Epithelial cell of proximal tubule (primary cell): ENCODE data around the gene CDH4. TPM values are rescaled to one million over a fixed set of nuclear protein-coding genes. Genes with fewer than 3 reads are reported as not detected.

Experiments
- DNase-seq: peaks from one replicate; pipeline ENCODE4 v3.0.0-alpha.2; 2011; ENCODE audit warnings: low read depth
- H3K4me3 ChIP-seq: 2 replicates; pipeline ENCODE4 v1.5.1; 2011; ENCODE audit warnings: low read depth, mild to moderate bottlenecking, low read length
- total RNA-seq: library from RNA; depleted of rRNA; stranded (reverse); fragments of >200 nt; gene quantifications from 2 replicates; pipeline ENCODE4 v1.2.3, GENCODE V29; 2015
- TF ChIP-seq, protein P1 (sequence below): conservative IDR thresholded peaks from 2 replicates; pipeline ENCODE4 v1.5.1; 2012; ENCODE audit warnings: low read depth, mild to moderate bottlenecking, low read length

CDH4 gene
- total RNA-seq, 1 donor from 2014 or later = 17.1 TPM

DNA sequence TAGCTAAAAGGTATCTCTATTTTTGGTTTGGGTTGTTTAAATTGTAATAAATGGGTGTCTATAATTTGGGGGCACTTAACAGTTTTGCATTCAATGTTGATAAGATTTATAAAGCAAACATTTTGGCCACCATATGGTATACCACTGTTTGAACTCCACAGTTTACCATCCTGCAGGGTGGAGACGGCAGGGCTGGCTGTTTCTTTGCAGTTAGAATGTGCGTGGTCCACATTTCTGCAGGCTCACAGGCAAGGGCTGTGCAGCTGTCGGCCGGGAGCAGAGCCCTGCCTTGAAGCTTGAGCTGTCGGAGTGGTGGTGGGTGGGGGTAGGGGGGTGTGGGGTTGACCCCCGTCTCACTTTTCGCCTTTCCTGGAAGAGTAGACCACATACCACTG, 135.9 kb downstream of the CDH4 start:
- TF ChIP-seq, protein P1, sequence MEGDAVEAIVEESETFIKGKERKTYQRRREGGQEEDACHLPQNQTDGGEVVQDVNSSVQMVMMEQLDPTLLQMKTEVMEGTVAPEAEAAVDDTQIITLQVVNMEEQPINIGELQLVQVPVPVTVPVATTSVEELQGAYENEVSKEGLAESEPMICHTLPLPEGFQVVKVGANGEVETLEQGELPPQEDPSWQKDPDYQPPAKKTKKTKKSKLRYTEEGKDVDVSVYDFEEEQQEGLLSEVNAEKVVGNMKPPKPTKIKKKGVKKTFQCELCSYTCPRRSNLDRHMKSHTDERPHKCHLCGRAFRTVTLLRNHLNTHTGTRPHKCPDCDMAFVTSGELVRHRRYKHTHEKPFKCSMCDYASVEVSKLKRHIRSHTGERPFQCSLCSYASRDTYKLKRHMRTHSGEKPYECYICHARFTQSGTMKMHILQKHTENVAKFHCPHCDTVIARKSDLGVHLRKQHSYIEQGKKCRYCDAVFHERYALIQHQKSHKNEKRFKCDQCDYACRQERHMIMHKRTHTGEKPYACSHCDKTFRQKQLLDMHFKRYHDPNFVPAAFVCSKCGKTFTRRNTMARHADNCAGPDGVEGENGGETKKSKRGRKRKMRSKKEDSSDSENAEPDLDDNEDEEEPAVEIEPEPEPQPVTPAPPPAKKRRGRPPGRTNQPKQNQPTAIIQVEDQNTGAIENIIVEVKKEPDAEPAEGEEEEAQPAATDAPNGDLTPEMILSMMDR = no peak
- no peak for DNase-seq
- H3K4me3 ChIP-seq = no peak overlapping the region

DNA sequence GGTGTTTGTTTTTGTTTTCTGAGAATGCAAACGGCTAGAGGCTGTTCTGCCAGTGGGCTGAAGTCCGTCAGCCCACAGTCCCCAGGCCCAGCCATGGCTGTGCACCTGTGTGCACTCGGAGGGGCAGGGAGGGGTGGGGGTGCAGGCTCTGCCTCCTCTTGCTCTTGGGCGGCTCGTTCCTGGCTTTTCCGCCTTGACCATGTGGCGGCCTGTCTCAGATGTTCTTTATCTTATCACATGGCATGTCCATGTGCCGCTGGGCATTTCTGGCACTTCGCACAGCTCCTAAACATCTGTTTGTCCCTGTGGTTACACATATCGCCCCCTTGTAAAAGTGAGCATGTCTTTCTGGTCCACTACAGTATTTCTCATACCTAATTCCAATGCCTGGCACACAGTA, 137.0 kb downstream of the CDH4 start:
- TF ChIP-seq, protein P1 = no peak
- DNase-seq = no peak
- H3K4me3 ChIP-seq = no peak overlapping the region

DNA sequence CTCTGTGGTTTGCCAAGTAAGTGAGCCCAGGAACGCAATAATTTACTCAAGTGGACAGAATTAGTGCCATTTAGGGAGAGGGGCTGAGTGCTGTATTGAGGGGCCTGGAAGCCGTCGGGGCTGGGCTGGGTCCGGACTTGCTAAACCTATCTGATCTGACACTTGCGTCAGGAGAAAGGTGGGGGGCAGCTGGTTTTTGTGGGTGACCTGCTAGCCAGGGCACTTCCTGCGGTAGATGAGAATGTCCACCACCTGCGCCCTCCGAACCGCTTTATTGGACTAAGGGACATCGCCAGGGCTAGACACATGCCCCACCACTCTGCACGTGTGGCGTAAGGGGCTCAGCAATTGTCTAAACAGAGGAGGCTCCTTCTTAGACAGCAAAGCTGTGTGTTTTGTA, 139.1 kb downstream of the CDH4 start:
- TF ChIP-seq, protein P1 = no peak

DNA sequence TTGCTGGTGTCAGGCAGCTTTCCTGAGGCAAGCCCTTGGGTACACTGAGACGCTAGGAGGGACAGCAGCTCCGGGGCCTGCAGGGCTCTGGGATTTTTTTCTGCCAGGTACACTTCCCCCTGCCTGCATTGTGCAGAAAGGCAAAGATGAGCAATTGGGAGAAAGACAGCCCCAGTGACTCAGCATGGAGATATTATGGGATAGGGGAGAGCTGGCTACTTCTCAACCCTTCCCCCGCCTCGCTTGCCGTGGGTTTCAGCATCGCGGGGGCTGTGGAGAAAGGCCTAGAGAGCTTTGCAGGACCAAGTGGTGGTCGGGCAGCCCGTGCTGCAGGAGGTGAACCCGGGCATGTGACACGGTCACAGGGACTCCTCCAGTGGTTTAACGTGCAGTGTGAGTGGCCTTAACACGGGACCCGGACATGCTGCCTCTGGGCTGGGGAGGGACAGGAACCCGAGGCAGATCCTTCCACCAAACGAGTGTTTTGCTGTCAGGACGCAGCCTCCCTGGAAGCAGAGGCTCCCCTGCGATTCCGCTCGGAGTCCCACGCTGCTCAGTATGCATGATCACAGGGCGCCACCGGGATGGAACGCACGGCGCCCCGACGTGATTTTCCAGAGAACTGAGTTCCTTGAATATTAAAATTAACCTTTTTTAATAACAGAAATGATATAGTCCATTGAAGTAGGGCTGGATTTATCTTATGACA, 139.9 kb downstream of the CDH4 start:
- H3K4me3 ChIP-seq = no peak overlapping the region
- TF ChIP-seq, protein P1 = no peak
- DNase-seq = no peak

More for the DNA sequence above, 139.1 kb downstream of the CDH4 start:
- DNase-seq = no peak
- no peak overlapping the region for H3K4me3 ChIP-seq

DNA sequence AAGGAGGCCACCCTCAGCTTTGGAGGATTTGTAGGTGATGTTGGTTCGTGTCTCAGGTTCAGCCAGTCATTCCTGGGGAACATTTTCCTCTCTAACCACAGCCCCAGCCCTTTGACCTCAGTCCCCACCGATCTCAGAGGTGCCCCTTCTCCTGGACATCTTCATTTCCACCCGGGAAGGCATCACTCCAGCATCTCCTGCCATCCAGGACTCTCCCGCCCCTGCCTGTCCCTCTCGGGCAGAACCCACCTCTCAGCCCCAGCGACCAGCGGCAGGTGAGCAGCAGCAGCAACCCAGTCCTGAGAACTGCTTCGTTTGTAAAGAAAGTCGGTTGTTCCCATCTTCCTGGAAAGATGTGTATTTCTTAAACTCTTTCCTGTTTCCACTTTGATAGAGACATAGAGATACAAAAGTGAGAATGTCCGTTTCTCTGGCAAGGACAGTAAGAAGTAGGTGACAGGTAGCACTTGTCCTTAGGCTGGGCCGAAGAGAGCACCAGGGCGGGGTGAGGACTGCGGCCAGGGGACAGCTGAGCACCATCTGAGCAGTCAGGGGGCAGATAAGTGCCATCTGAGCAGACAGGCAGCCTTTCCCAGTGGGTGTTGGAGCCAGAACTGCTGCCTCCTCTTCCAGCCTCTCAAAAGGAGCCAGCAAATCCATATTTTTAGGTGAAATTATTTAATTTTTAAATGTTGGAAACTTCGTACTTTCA, 142.2 kb downstream of the CDH4 start:
- H3K4me3 ChIP-seq = no peak overlapping the region
- TF ChIP-seq, protein P1 = no peak
- no peak for DNase-seq

DNA sequence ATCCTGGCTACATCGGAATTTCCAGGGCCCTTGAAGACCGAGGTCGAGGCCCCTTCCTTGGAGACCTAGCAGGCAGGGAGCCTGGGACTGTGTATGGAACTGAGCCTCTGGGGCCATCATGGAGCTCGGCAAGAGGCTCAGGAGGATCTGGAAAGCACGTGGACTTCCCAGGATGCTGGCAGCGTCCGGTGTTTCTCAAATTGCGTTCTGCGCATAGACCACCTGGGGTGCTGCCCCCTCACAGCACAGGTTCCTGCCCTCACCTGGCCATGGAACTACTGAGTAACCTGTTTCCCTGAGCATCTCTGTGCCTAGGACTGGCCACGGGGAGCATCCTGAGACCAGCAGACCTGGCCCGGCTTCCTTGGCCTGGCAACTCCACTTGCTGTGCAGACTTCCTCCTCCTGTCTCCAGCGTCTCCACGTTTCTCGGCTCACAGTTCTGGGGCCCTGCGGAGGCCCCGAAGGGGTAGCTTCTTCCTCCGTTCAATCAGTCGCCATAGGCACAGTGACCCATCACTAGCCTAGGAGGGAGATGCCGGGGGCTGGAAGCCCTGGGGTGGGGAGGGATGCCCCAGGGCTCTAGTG, 144.3 kb downstream of the CDH4 start:
- DNase-seq = no peak
- TF ChIP-seq, protein P1 = no peak

More for the DNA sequence above, 144.3 kb downstream of the CDH4 start:
- no peak overlapping the region for H3K4me3 ChIP-seq
